HCT116 (cell line): ENCODE results near the gene IL36G. TPM values are rescaled to one million over a fixed set of nuclear protein-coding genes. Genes with fewer than 3 reads are reported as not detected.
A peak's percentile ranks its signal among the peaks of the same experiment; 100 is the strongest.

Source experiments
- ATAC-seq: fragments of 200-7000 bp; cut with Tn5 transposase; 2 replicates; pipeline ENCODE4 v1.9.1; 2020; ENCODE audit warnings: mild to moderate bottlenecking, moderate library complexity
- BruUV-seq: library from RNA; stranded (reverse); fragments of 400-500 nt; replicated peaks from 2 replicates; lab custom pipeline; 2021; lab: Mats Ljungman, UMichigan
- CTCF ChIA-PET: fragments of 300-600 bp; sonication (Branson Sonifier 250); formaldehyde crosslinking; loops from one replicate; lab custom pipeline; 2021; ENCODE audit warnings: antibody characterized with exemption; lab: Charles Lee
- POLR2A ChIA-PET: fragments of 300-600, 350-600 bp; sonication (Branson Sonifier 250); formaldehyde crosslinking; loops from one replicate; lab custom pipeline; 2021; ENCODE audit warnings: antibody characterized with exemption; lab: Charles Lee
- RAD21 ChIA-PET, 2 experiments: fragments of 300-600 bp; sonication (Branson Sonifier 250); formaldehyde crosslinking; loops; one replicate each; lab custom pipeline; 2023; ENCODE audit warnings: low total read pairs in 2 of 2; ENCODE audit not compliant: uncharacterized antibody in 2 of 2, unreplicated experiment in 2 of 2, low non-redundant PET in 1 of 2; lab: Charles Lee
- DNase-seq: peaks from one replicate; pipeline ENCODE4 v3.0.0-alpha.2; 2010; ENCODE audit warnings: low read depth, low spot score
- H2AFZ ChIP-seq: fragments of 200-600 bp; shearing (Covaris generic), sonication (generic); 2 replicates; pipeline ENCODE4 v1.6.1; 2017; ENCODE audit warnings: low read depth, mixed run types, mixed read lengths, antibody characterized with exemption, low read length; ENCODE audit not compliant: poor library complexity, severe bottlenecking
- H3K27ac ChIP-seq: 2 replicates; pipeline ENCODE4 v1.5.1; 2012; ENCODE audit warnings: low read depth, low read length
- H3K27me3 ChIP-seq: fragments of 200-600 bp; sonication (generic); 2 replicates; pipeline ENCODE4 v1.6.1; 2016; ENCODE audit warnings: mixed run types, low read length, mixed read lengths; ENCODE audit not compliant: insufficient read depth
- H3K36me3 ChIP-seq, 2 experiments: fragments of 200-500 bp in 1 of 2; fragments of 200-600 bp in 1 of 2; sonication (Bioruptor generic) in 1 of 2; sonication (generic) in 1 of 2; 2 replicates each; pipeline versions ENCODE4 v1.5.1 to v1.6.1; 2014 to 2016; ENCODE audit warnings: low read length in 2 of 2, inconsistent platforms in 1 of 2, mixed read lengths in 1 of 2, mixed run types in 1 of 2; ENCODE audit not compliant: insufficient read depth in 2 of 2, control insufficient read depth in 1 of 2
- H3K4me1 ChIP-seq, 2 experiments: fragments of 200-600 bp in 1 of 2; sonication (generic) in 1 of 2; 2 replicates each; pipeline versions ENCODE4 v1.5.1 to v1.6.1; 2012 to 2017; ENCODE audit warnings: low read length in 2 of 2, inconsistent platforms in 1 of 2, mild to moderate bottlenecking in 1 of 2, mixed read lengths in 1 of 2, mixed run types in 1 of 2, moderate library complexity in 1 of 2; ENCODE audit not compliant: insufficient read depth in 2 of 2, control insufficient read depth in 1 of 2
- H3K4me2 ChIP-seq: fragments of 200-600 bp; sonication (generic); 2 replicates; pipeline ENCODE4 v1.6.1; 2017; ENCODE audit warnings: mixed run types, low read length, mixed read lengths
- H3K4me3 ChIP-seq, 2 experiments: fragments of 200-600 bp in 1 of 2; sonication (generic) in 1 of 2; replicated peaks in 1 of 2; 2 replicates each; pipeline ENCODE4 v1.5.1; 2011 to 2016; ENCODE audit warnings: low read length in 2 of 2, control low read depth in 1 of 2, low read depth in 1 of 2, mild to moderate bottlenecking in 1 of 2, mixed read lengths in 1 of 2, mixed run types in 1 of 2
- H3K79me2 ChIP-seq: fragments of 200-600 bp; sonication (generic); 2 replicates; pipeline ENCODE4 v1.6.1; 2017; ENCODE audit warnings: mild to moderate bottlenecking, mixed run types, low read length, moderate library complexity, mixed read lengths; ENCODE audit not compliant: insufficient read depth
- H3K9ac ChIP-seq: fragments of 200-600 bp; sonication (generic); 2 replicates; pipeline ENCODE4 v1.6.1; 2016; ENCODE audit warnings: low read length, mixed read lengths
- H3K9me2 ChIP-seq: fragments of 200-600 bp; sonication (generic), shearing (Covaris generic); 2 replicates; pipeline ENCODE4 v1.6.1; 2017; ENCODE audit warnings: mixed run types, mild to moderate bottlenecking, moderate library complexity; ENCODE audit not compliant: insufficient read depth
- H3K9me3 ChIP-seq, 2 experiments: fragments of 200-500 bp in 1 of 2; fragments of 200-600 bp in 1 of 2; sonication (Bioruptor generic) in 1 of 2; sonication (generic) in 1 of 2; 2 replicates each; pipeline ENCODE4 v1.6.1; 2014 to 2017; ENCODE audit warnings: low read length in 2 of 2, mixed read lengths in 2 of 2, inconsistent platforms in 1 of 2, low read depth in 1 of 2, mild to moderate bottlenecking in 1 of 2, mixed run types in 1 of 2, moderate library complexity in 1 of 2; ENCODE audit not compliant: control insufficient read depth in 1 of 2, insufficient read depth in 1 of 2
- H4K20me1 ChIP-seq: fragments of 200-600 bp; sonication (generic), shearing (Covaris generic); 2 replicates; pipeline ENCODE4 v1.6.1; 2017; ENCODE audit warnings: mixed run types, mild to moderate bottlenecking, moderate library complexity; ENCODE audit not compliant: insufficient read depth
- ATF3 ChIP-seq: IDR thresholded peaks from 2 replicates; pipeline ENCODE4 v1.6.1; 2012
- CBX3 ChIP-seq: IDR thresholded peaks from 2 replicates; pipeline ENCODE4 v1.6.1; 2012; ENCODE audit warnings: low read depth
- CTCF ChIP-seq, 3 experiments: fragments of 200-600 bp in 1 of 3; sonication (generic) in 1 of 3; IDR thresholded peaks in 2 of 3; conservative IDR thresholded peaks in 1 of 3; 2 replicates each; pipeline ENCODE4 v1.5.1; 2012 to 2017; ENCODE audit warnings: low read depth in 2 of 3, low read length in 2 of 3, antibody characterized with exemption in 1 of 3, borderline replicate concordance in 1 of 3, control low read depth in 1 of 3, mild to moderate bottlenecking in 1 of 3, mixed read lengths in 1 of 3, mixed run types in 1 of 3, moderate library complexity in 1 of 3; ENCODE audit not compliant: insufficient read depth in 1 of 3
- EGR1 ChIP-seq: IDR thresholded peaks from 2 replicates; pipeline ENCODE4 v1.6.1; 2012; ENCODE audit warnings: low read depth
- EZH2 ChIP-seq: fragments of 200-600 bp; sonication (generic); IDR thresholded peaks from 2 replicates; pipeline ENCODE4 v1.6.1; 2017; ENCODE audit warnings: antibody characterized with exemption, mixed run types
- JUND ChIP-seq: IDR thresholded peaks from 2 replicates; pipeline ENCODE4 v1.6.1; 2012
- MAX ChIP-seq: IDR thresholded peaks from 2 replicates; pipeline ENCODE4 v1.6.1; 2012
- POLR2A ChIP-seq: IDR thresholded peaks from 2 replicates; pipeline ENCODE4 v1.7.0; 2011; ENCODE audit warnings: borderline replicate concordance; ENCODE audit not compliant: insufficient read depth, insufficient read length; ENCODE audit errors: extremely low read depth
- POLR2AphosphoS5 ChIP-seq: IDR thresholded peaks from 2 replicates; pipeline ENCODE4 v1.6.1; 2011; ENCODE audit warnings: mild to moderate bottlenecking, low read depth, low read length, moderate library complexity
- RAD21 ChIP-seq: IDR thresholded peaks from 2 replicates; pipeline ENCODE4 v1.6.1; 2012; ENCODE audit warnings: low read depth, mild to moderate bottlenecking
- REST ChIP-seq: IDR thresholded peaks from 2 replicates; pipeline ENCODE4 v1.6.1; 2012; ENCODE audit warnings: low read depth
- SIN3A ChIP-seq: IDR thresholded peaks from 2 replicates; pipeline ENCODE4 v1.6.1; 2012; ENCODE audit warnings: low read depth
- SP1 ChIP-seq: IDR thresholded peaks from 2 replicates; pipeline ENCODE4 v1.6.1; 2012; ENCODE audit warnings: low read depth
- SRF ChIP-seq: IDR thresholded peaks from 2 replicates; pipeline ENCODE4 v1.6.1; 2012; ENCODE audit warnings: low read depth
- TCF7L2 ChIP-seq: IDR thresholded peaks from 2 replicates; pipeline ENCODE4 v1.7.0; 2011; ENCODE audit warnings: borderline replicate concordance, inconsistent platforms; ENCODE audit not compliant: insufficient read depth, insufficient read length; ENCODE audit errors: extremely low read depth
- ZBTB33 ChIP-seq: IDR thresholded peaks from 2 replicates; pipeline ENCODE4 v1.6.1; 2011; ENCODE audit warnings: mild to moderate bottlenecking, low read length, moderate library complexity; ENCODE audit not compliant: insufficient replicate concordance; ENCODE audit errors: extremely low read depth
- ZFX ChIP-seq: fragments of 450-650 bp; IDR thresholded peaks from 2 replicates; pipeline ENCODE4 v1.6.1; 2017
- ZNF274 ChIP-seq: fragments of 200-500 bp; sonication (Bioruptor generic); IDR thresholded peaks from 2 replicates; pipeline ENCODE4 v1.6.1; 2014; ENCODE audit warnings: mild to moderate bottlenecking, low read depth, low read length, inconsistent platforms
- intact Hi-C: fragments of 100-400 bp; cut with micrococcal nuclease; formaldehyde crosslinking; loops from 2 replicates; pipeline ENCODE4 v1.10.0; 2022
- total RNA-seq: library from RNA; stranded (reverse); gene quantifications from one replicate; pipeline ENCODE4 v1.2.1, GENCODE V29; 2021; ENCODE audit not compliant: unreplicated experiment

The IL36G gene
- total RNA-seq, 1 experiment from 2014 or later: not detected

GRCh38 chr2:112960230-112960825 is 17.5 kb upstream of the IL36G start:
- ATAC-seq (peak; percentile 38; the same call in 1 of the 2 replicates), DNase-seq (no peak)
- no peak overlapping the region for H3K9ac ChIP-seq

More at GRCh38 chr2:112960230-112960825, 17.5 kb upstream of the IL36G start:
- no peaks in the 10 kb centered on the region for H4K20me1 ChIP-seq
- no peak overlapping the region for H3K27ac ChIP-seq
- intact Hi-C loops: no loop called here
- H3K79me2 ChIP-seq: no peaks in the 10 kb centered on the region
- no TSS peak for BruUV-seq
- H3K4me2 ChIP-seq: no peak overlapping the region
- no peaks in the 10 kb centered on the region for H3K9me2 ChIP-seq
- peaks cover 0 to 13% of the 10 kb centered on the region in 2 experiments; a peak in 1 of 4 replicates for H3K4me1 ChIP-seq
- no peak overlapping the region for H2AFZ ChIP-seq
- ChIA-PET CTCF (interaction anchor here (1.2 to 3.9 kb wide), 2 partner anchors 10 to 19 kb away, joined by 3 to 18 read pairs; no protein-coding TSS in a partner anchor), POLR2A (no interaction called here)
- no peaks in the 10 kb centered on the region for H3K9me3 ChIP-seq
- H3K36me3 ChIP-seq: no peaks in the 10 kb centered on the region
- TF ChIP-seq ZNF274 (no peak), EGR1 (no peak), REST (no peak), TCF7L2 (no peak), SP1 (no peak), ATF3 (no peak), CBX3 (no peak), POLR2A (no peak), POLR2AphosphoS5 (no peak), ZFX (no peak), JUND (no peak), EZH2 (no peak), MAX (no peak), RAD21 (0 out of 2 replicates have a peak, but pooled peaks have one; percentile 6), CTCF (IDR thresholded peaks at IDR 0.05 in 2 of 3, conservative IDR thresholded peaks at IDR 0.05 in 1 of 3; ENCODE audit: borderline replicate concordance in 1 of 3, insufficient read depth in 1 of 3, low read depth in 2 of 3, low read length in 2 of 3) (peak in 2 of 3 experiments; percentile 18 to 22; a peak in 3 of 6 replicates), SRF (no peak), ZBTB33 (no peak), SIN3A (no peak)
- TF ChIP-seq, all 23 proteins: peak for 2
- H3K27me3 ChIP-seq: no peaks in the 10 kb centered on the region
- RAD21 ChIA-PET: no interaction called here
- no peak overlapping the region for H3K4me3 ChIP-seq
